Activated T-cell treated with anti-CD3 and anti-CD28 coated beads for 24 hours (primary cell): ENCODE data around the gene ERICH2.

Experiments
- DNase-seq: peaks from one replicate; pipeline ENCODE4 v3.0.0-alpha.2; 2020; ENCODE audit warnings: low read depth

Gene ERICH2

GRCh38 chr2:170763232-170763631, 6.9 kb upstream of the ERICH2 start:
- DNase-seq = no peak

- no peak for DNase-seq
Observed at GRCh38 chr2:170764880-170765261, 5.3 kb upstream of the ERICH2 start.

- no peak for DNase-seq
Observed at GRCh38 chr2:170766693-170767092, 3.5 kb upstream of the ERICH2 start.

- peak; percentile 61 for DNase-seq
Observed at GRCh38 chr2:170770606-170771420, 635 bp downstream of the ERICH2 start.

GRCh38 chr2:170771421-170771937, 1.3 kb downstream of the ERICH2 start:
- no peak for DNase-seq

GRCh38 chr2:170772295-170772694, 2.1 kb downstream of the ERICH2 start:
- DNase-seq = no peak

- DNase-seq = no peak
Observed at GRCh38 chr2:170774074-170774473, 3.9 kb downstream of the ERICH2 start.

GRCh38 chr2:170778900-170779299, 8.7 kb downstream of the ERICH2 start:
- no peak for DNase-seq

GRCh38 chr2:170779304-170779703, 9.1 kb downstream of the ERICH2 start:
- DNase-seq = no peak

- DNase-seq = no peak
Observed at GRCh38 chr2:170782673-170783072, 12.5 kb downstream of the ERICH2 start.

GRCh38 chr2:170783549-170783948, 13.4 kb downstream of the ERICH2 start:
- DNase-seq = no peak

- DNase-seq = no peak
Observed at GRCh38 chr2:170798996-170799395, 28.8 kb downstream of the ERICH2 start.

- no peak for DNase-seq
Observed at GRCh38 chr2:170806548-170806947, 36.4 kb downstream of the ERICH2 start.

- DNase-seq = no peak
Observed at GRCh38 chr2:170812710-170813600, 42.8 kb downstream of the ERICH2 start.

- no peak for DNase-seq
Observed at GRCh38 chr2:170813611-170814532, 43.7 kb downstream of the ERICH2 start.

- DNase-seq = no peak
Observed at GRCh38 chr2:170814533-170815230, 44.5 kb downstream of the ERICH2 start.

- no peak for DNase-seq
Observed at GRCh38 chr2:170815311-170815710, 45.1 kb downstream of the ERICH2 start.

GRCh38 chr2:170815746-170816503, 45.7 kb downstream of the ERICH2 start:
- DNase-seq = peak; percentile 53

GRCh38 chr2:170816504-170817092, 46.4 kb downstream of the ERICH2 start, which contains the start of gene GAD1:
GAD1 (plus strand) TSS chr2:170816887; CDS start chr2:170818592, 1,705 bp downstream.
- peak; percentile 59 for DNase-seq
